Left lung (tissue), 10 donors: ENCODE data around the gene FGF23. TPM values are rescaled to one million over a fixed set of nuclear protein-coding genes. Genes with fewer than 3 reads are reported as not detected.

Source experiments
- ATAC-seq: fragments of 200-7000 bp; cut with Tn5 transposase; one replicate; pipeline ENCODE4 v1.9.1; 2020; ENCODE audit warnings: moderate library complexity
- DNase-seq, 4 donors: peaks; one replicate each; pipeline ENCODE4 v3.0.0-alpha.2; 2013 to 2020
- H3K27ac ChIP-seq, 2 donors: fragments of 200-600 bp; sonication (generic) in 1 of 2; one replicate each; pipeline versions ENCODE4 v1.5.0 to v1.8.0; 2020 to 2021
- H3K27me3 ChIP-seq, 2 donors: fragments of 200-600 bp; sonication (generic) in 1 of 2; one replicate each; pipeline versions ENCODE4 v1.5.0 to v1.8.0; 2020 to 2021
- H3K36me3 ChIP-seq, 2 donors: fragments of 200-600 bp; sonication (generic) in 1 of 2; one replicate each; pipeline versions ENCODE4 v1.5.0 to v1.8.0; 2020 to 2021
- H3K4me1 ChIP-seq, 2 donors: fragments of 200-600 bp; one replicate each; pipeline ENCODE4 v1.8.0; 2021
- H3K4me3 ChIP-seq, 2 donors: fragments of 200-600 bp; sonication (generic) in 1 of 2; one replicate each; pipeline versions ENCODE4 v1.5.0 to v1.8.0; 2020 to 2021; ENCODE audit warnings: mild to moderate bottlenecking in 1 of 2
- H3K9me3 ChIP-seq, 2 donors: fragments of 200-600 bp; sonication (generic) in 1 of 2; one replicate each; pipeline versions ENCODE4 v1.5.0 to v1.8.0; 2020 to 2021
- intact Hi-C, 2 donors: fragments of 100-400 bp; cut with DNase I; formaldehyde crosslinking; loops; one replicate each; pipeline versions ENCODE4 v1.11.2 to v1.14.2; 2022
- polyA plus RNA-seq, 6 donors: library from polyadenylated mRNA; unstranded; fragments of 120-200 nt; gene quantifications; one replicate each; pipeline ENCODE4 v1.2.1, GENCODE V29; 2013; ENCODE audit not compliant: insufficient read length in 6 of 6
- total RNA-seq, 2 donors: library from RNA; stranded (reverse); fragmentation: NEBNext Ultra II Directional; extraction: Animal tissue kit (Norgen Biotek cat#: 25700); gene quantifications; one replicate each; pipeline ENCODE4 v1.2.1, GENCODE V29; 2021
- TF ChIP-seq, protein P1 (sequence below), 2 donors: fragments of 200-600 bp; sonication (generic) in 1 of 2; IDR thresholded peaks; one replicate each; pipeline versions ENCODE4 v1.5.0 to v1.8.0; 2021; ENCODE audit warnings: antibody characterized with exemption in 2 of 2
- donor health status: DM: no; HTN: yes; CAD: no.
- donor health status: DM: no; HTN: no; CAD: no.

Gene FGF23
- total and polyA plus RNA-seq, 8 donors: 0.04 to 0.12 (median 0.07) TPM; not detected in 5

GRCh38 chr12:4420138-4420670, 40.7 kb upstream of the FGF23 start:
- Histone ChIP-seq H3K36me3 (no peaks in the 10 kb centered on the region), H3K9me3 (no peaks in the 10 kb centered on the region), H3K27me3 (peaks cover 0 to 47% of the 10 kb centered on the region in 2 donors), H3K4me1 (peaks cover 0 to under 1% of the 10 kb centered on the region in 2 donors), H3K27ac (no peak overlapping the region), H3K4me3 (no peak overlapping the region)
- ATAC-seq (no peak), DNase-seq (no peak)
- intact Hi-C loops: no loop called here
- TF ChIP-seq, protein P1, sequence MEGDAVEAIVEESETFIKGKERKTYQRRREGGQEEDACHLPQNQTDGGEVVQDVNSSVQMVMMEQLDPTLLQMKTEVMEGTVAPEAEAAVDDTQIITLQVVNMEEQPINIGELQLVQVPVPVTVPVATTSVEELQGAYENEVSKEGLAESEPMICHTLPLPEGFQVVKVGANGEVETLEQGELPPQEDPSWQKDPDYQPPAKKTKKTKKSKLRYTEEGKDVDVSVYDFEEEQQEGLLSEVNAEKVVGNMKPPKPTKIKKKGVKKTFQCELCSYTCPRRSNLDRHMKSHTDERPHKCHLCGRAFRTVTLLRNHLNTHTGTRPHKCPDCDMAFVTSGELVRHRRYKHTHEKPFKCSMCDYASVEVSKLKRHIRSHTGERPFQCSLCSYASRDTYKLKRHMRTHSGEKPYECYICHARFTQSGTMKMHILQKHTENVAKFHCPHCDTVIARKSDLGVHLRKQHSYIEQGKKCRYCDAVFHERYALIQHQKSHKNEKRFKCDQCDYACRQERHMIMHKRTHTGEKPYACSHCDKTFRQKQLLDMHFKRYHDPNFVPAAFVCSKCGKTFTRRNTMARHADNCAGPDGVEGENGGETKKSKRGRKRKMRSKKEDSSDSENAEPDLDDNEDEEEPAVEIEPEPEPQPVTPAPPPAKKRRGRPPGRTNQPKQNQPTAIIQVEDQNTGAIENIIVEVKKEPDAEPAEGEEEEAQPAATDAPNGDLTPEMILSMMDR (IDR thresholded peaks at IDR 0.05): no peak

DNA sequence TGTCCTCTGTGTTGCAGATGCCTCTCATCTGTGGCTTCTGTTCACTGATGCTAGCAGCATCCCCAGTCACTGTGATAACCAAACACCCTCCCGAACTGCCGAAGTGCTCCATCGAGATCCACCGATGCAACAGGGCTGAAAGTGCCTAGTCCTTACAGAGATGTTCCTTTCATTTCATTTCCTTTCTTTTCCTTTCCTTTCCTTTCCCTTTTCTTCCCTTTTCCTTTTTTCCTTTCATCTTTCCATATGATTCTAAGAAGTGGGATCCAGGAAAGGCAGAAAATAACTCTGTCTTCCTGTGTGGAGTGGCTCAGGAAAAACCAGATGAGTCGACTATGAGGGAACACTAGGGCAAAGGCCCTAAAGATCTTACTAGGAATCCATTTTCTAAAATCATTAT, 39.4 kb upstream of the FGF23 start:
- Histone ChIP-seq H3K27ac (no peak overlapping the region), H3K27me3 (peaks cover 0 to 58% of the 10 kb centered on the region in 2 donors), H3K9me3 (no peaks in the 10 kb centered on the region), H3K4me1 (peaks cover 0 to 7% of the 10 kb centered on the region in 2 donors), H3K4me3 (no peak overlapping the region), H3K36me3 (no peaks in the 10 kb centered on the region)
- intact Hi-C loops: no loop called here
- no peak for ATAC-seq
- DNase-seq: no peak
- TF ChIP-seq, protein P1 (IDR thresholded peaks at IDR 0.05): no peak

GRCh38 chr12:4417936-4418335, 38.4 kb upstream of the FGF23 start:
- H3K27me3 ChIP-seq: peaks cover 0 to 58% of the 10 kb centered on the region in 2 donors
- H3K4me3 ChIP-seq: no peak overlapping the region
- intact Hi-C loops: no loop called here
- H3K4me1 ChIP-seq: peaks cover 0 to 7% of the 10 kb centered on the region in 2 donors
- no peak for ATAC-seq
- no peak for DNase-seq
- TF ChIP-seq, protein P1 (IDR thresholded peaks at IDR 0.05): no peak
- H3K9me3 ChIP-seq: no peaks in the 10 kb centered on the region
- no peaks in the 10 kb centered on the region for H3K36me3 ChIP-seq
- no peak overlapping the region for H3K27ac ChIP-seq

- Histone ChIP-seq H3K4me3 (no peak overlapping the region), H3K4me1 (peaks cover 0 to 7% of the 10 kb centered on the region in 2 donors), H3K9me3 (no peaks in the 10 kb centered on the region), H3K27me3 (peaks cover 0 to 61% of the 10 kb centered on the region in 2 donors), H3K27ac (no peak overlapping the region), H3K36me3 (no peaks in the 10 kb centered on the region)
- intact Hi-C loops: no loop called here
- ATAC-seq (no peak), DNase-seq (no peak)
- TF ChIP-seq, protein P1 (IDR thresholded peaks at IDR 0.05): no peak
These were observed 37.9 kb upstream of the FGF23 start for GRCh38 chr12:4417455-4417854.

DNA sequence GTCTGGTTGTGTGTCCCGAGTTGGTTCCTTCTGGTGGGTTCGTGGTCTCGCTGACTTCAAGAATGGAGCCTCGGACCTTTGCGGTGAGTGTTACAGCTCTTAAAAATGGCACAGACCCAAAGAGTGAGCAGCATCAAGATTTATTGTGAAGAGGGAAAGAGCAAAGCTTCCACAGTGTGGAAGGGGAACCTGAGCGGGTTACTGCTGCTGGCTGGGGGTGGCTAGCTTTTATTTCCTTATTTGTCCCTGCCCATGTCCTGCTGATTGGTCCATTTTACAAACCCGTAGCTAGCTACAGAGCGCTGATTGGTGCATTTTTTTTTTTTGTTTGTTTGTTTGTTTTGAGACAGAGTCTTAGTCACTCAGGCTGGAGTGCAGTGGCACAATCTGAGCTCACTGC, 36.8 kb upstream of the FGF23 start:
- TF ChIP-seq, protein P1 (IDR thresholded peaks at IDR 0.05): no peak
- Histone ChIP-seq H3K27me3 (peaks cover 0 to 65% of the 10 kb centered on the region in 2 donors), H3K4me1 (peaks cover 0 to 7% of the 10 kb centered on the region in 2 donors), H3K4me3 (no peak overlapping the region), H3K27ac (no peak overlapping the region), H3K36me3 (no peaks in the 10 kb centered on the region), H3K9me3 (no peaks in the 10 kb centered on the region)
- intact Hi-C loops: no loop called here
- no peak for DNase-seq
- no peak for ATAC-seq
